ENCODE results near the gene IFNK. TPM values are rescaled to one million over a fixed set of nuclear protein-coding genes. Genes with fewer than 3 reads are reported as not detected.

The IFNK gene
- total and polyA plus RNA-seq, 9 donors, result 0.16 to 0.22 TPM; not detected in 7

DNA sequence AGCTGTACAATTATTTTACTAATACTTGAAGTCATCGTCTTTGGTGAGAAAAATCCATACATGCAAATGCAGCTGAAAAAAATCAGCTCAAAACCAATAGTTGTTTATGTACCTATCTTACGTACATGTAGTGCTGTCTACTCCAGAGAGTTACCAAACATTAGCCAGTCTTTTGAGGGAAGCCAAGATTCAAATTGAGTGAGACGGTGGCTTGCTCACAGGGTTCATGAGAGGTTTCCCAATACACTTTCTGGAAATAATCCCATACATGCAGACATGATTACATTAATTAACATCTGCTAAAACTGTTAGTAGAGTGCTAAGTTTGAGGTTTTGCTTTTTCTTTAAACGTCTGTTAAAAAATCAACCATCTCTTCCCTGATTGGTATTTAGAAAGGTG is 46.9 kb downstream of the IFNK start:
- peaks cover 10% of the 10 kb centered on the region for H3K4me1 ChIP-seq (ENCODE audit: control insufficient read depth, insufficient read depth, low read length)
- WGBS (ENCODE audit: insufficient coverage), result no CpG with 5 or more reads among the region's 4 CpGs
- H3K27me3 ChIP-seq (ENCODE audit: control insufficient read depth, insufficient read depth, low read length), result peaks cover 2% of the 10 kb centered on the region
- no peak overlapping the region for H3K4me3 ChIP-seq (ENCODE audit: low read length)
- no peak for DNase-seq
- H3K36me3 ChIP-seq (ENCODE audit: control insufficient read depth, insufficient read depth, low read length), result no peaks in the 10 kb centered on the region
- no peak overlapping the region for H3K27ac ChIP-seq (ENCODE audit: low read length)
- H3K9me3 ChIP-seq (replicated peaks; ENCODE audit: control insufficient read depth, low read depth, low read length), result no peaks in the 10 kb centered on the region

DNA sequence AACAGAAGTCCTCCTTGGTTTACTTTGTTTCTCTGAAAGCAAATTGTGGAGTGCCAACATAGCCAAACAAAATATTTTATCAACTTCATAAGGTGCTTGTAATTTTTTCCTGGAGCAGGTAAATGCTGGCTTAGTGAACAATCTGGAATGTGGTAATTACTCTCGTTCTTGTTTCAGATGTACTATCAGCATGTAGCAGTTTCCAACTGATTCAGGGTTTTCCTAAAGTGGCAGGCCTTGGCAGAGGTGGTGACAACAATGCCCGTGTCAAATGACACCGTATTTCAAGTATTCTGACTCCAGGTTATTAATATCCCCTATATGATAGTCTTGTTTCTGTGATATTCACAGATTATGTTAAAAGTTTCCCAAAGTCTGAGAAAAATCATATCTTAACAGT is 48.0 kb downstream of the IFNK start:
- no peaks in the 10 kb centered on the region for H3K36me3 ChIP-seq (ENCODE audit: control insufficient read depth, insufficient read depth, low read length)
- H3K4me3 ChIP-seq (ENCODE audit: low read length), result peak overlapping the region; percentile 66
- H3K27ac ChIP-seq (ENCODE audit: low read length), result peak overlapping the region; percentile 99
- H3K4me1 ChIP-seq (ENCODE audit: control insufficient read depth, insufficient read depth, low read length), result peaks cover 10% of the 10 kb centered on the region
- no peak for DNase-seq
- 40% methylated on average over 1 of the region's 3 CpGs for WGBS (ENCODE audit: insufficient coverage)
- no peaks in the 10 kb centered on the region for H3K9me3 ChIP-seq (replicated peaks; ENCODE audit: control insufficient read depth, low read depth, low read length)
- peaks cover 3% of the 10 kb centered on the region for H3K27me3 ChIP-seq (ENCODE audit: control insufficient read depth, insufficient read depth, low read length)

DNA sequence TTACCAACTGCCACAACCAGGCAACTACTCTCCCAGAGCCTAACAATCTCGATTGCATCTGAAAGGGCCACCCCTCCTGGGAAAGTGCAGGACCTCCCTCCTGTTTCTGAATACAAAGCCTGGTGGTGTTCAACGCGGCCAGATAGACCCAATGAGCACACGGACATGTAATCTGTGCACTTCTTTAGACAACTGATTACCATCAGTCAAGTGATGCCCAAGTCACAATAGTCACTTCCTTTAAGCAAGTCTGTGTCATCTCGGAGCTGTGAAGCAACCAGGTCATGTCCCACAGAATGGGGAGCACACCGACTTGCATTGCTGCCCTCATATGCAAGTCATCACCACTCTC is 48.5 kb downstream of the IFNK start:
- peak; percentile 71 for DNase-seq
- H3K4me1 ChIP-seq (ENCODE audit: control insufficient read depth, insufficient read depth, low read length), result peaks cover 10% of the 10 kb centered on the region
- WGBS (ENCODE audit: insufficient coverage), result 0% methylated on average over 6 of the region's 6 CpGs

DNA sequence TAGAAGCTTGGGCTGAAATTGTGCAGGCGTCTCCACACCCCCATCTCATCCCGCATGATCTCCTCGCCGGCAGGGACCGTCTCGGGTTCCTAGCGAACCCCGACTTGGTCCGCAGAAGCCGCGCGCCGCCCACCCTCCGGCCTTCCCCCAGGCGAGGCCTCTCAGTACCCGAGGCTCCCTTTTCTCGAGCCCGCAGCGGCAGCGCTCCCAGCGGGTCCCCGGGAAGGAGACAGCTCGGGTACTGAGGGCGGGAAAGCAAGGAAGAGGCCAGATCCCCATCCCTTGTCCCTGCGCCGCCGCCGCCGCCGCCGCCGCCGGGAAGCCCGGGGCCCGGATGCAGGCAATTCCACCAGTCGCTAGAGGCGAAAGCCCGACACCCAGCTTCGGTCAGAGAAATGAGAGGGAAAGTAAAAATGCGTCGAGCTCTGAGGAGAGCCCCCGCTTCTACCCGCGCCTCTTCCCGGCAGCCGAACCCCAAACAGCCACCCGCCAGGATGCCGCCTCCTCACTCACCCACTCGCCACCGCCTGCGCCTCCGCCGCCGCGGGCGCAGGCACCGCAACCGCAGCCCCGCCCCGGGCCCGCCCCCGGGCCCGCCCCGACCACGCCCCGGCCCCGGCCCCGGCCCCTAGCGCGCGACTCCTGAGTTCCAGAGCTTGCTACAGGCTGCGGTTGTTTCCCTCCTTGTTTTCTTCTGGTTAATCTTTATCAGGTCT is 49.0 kb downstream of the IFNK start, which contains the start of gene C9orf72:
Gene C9orf72 (minus strand): TSS at position 564 of the 716 bp plus-strand sequence. CDS start 6,361 bp downstream, outside the sequence.
- Histone ChIP-seq H3K27me3 (ENCODE audit: control insufficient read depth, insufficient read depth, low read length) (peaks cover 3% of the 10 kb centered on the region), H3K4me3 (ENCODE audit: low read length) (peak within 1 kb of the TSS; percentile 66), H3K4me1 (ENCODE audit: control insufficient read depth, insufficient read depth, low read length) (peaks cover 10% of the 10 kb centered on the region), H3K36me3 (ENCODE audit: control insufficient read depth, insufficient read depth, low read length) (no peaks in the 10 kb centered on the region), H3K9me3 (replicated peaks; ENCODE audit: control insufficient read depth, low read depth, low read length) (peaks cover 1% of the 10 kb centered on the region), H3K27ac (ENCODE audit: low read length) (peak within 1 kb of the TSS; percentile 99)
- WGBS (ENCODE audit: insufficient coverage), result 0% methylated on average over 29 of the region's 72 CpGs
- peak; percentile 81 for DNase-seq

More for the DNA sequence above, 48.5 kb downstream of the IFNK start:
- Histone ChIP-seq H3K4me3 (ENCODE audit: low read length) (peak overlapping the region; percentile 66), H3K27ac (ENCODE audit: low read length) (peak overlapping the region; percentile 99), H3K27me3 (ENCODE audit: control insufficient read depth, insufficient read depth, low read length) (peaks cover 3% of the 10 kb centered on the region), H3K36me3 (ENCODE audit: control insufficient read depth, insufficient read depth, low read length) (no peaks in the 10 kb centered on the region), H3K9me3 (replicated peaks; ENCODE audit: control insufficient read depth, low read depth, low read length) (no peaks in the 10 kb centered on the region)

DNA sequence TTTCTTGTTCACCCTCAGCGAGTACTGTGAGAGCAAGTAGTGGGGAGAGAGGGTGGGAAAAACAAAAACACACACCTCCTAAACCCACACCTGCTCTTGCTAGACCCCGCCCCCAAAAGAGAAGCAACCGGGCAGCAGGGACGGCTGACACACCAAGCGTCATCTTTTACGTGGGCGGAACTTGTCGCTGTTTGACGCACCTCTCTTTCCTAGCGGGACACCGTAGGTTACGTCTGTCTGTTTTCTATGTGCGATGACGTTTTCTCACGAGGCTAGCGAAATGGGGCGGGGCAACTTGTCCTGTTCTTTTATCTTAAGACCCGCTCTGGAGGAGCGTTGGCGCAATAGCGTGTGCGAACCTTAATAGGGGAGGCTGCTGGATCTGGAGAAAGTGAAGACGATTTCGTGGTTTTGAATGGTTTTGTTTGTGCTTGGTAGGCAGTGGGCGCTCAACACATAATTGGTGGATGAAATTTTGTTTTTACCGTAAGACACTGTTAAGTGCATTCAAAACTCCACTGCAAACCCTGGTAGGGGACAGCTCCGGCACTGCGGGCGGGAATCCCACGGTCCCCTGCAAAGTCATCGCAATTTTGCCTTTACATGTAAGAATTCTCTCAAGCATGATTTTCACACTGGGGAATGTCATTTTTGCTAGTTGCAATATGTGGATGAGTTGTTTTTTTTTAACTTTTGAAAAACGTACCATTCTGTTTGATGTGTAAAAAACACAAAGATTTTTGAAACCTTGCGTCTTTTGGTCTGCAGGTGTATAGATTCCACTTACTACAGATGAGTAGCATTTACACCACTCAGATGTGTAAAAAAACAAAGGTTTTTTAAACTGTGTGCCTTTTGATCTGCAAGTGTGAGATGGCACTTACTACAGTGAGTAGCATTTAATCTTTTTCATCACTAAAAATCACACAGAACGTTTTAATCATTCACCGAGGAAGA is 49.8 kb downstream of the IFNK start:
- WGBS (ENCODE audit: insufficient coverage), result 1% methylated on average over 22 of the region's 35 CpGs
- peak overlapping the region; percentile 99 for H3K27ac ChIP-seq (ENCODE audit: low read length)
- H3K27me3 ChIP-seq (ENCODE audit: control insufficient read depth, insufficient read depth, low read length), result peaks cover 3% of the 10 kb centered on the region
- peaks cover 10% of the 10 kb centered on the region for H3K4me1 ChIP-seq (ENCODE audit: control insufficient read depth, insufficient read depth, low read length)
- peak; percentile 99 for DNase-seq
- H3K9me3 ChIP-seq (replicated peaks; ENCODE audit: control insufficient read depth, low read depth, low read length), result peaks cover 2% of the 10 kb centered on the region
- H3K4me3 ChIP-seq (ENCODE audit: low read length), result peak overlapping the region; percentile 66
- no peaks in the 10 kb centered on the region for H3K36me3 ChIP-seq (ENCODE audit: control insufficient read depth, insufficient read depth, low read length)

Other genes with a start within 250 kb of the IFNK start
- 0.13 TPM for gene EQTN, start 227.1 kb upstream of the IFNK start, total RNA-seq
- under 1 TPM in 2 of 8 donors, not detected in 6; 0.15 to 0.30 TPM for gene EQTN, start 227.1 kb upstream of the IFNK start, polyA plus RNA-seq (ENCODE audit: insufficient read depth in 1 of 8, insufficient read length in 8 of 8, low replicate concordance in 1 of 8)
- gene MOB3B, start 5.5 kb downstream of the IFNK start, total RNA-seq, result 1.4 TPM
- 1 to 10 TPM; 1.7 to 4.3 (median 2.6) TPM for gene MOB3B, start 5.5 kb downstream of the IFNK start, polyA plus RNA-seq (ENCODE audit: insufficient read depth in 1 of 8, insufficient read length in 8 of 8, low replicate concordance in 1 of 8)
- 15.2 TPM for gene C9orf72, start 49.2 kb downstream of the IFNK start, total RNA-seq
- gene C9orf72, start 49.2 kb downstream of the IFNK start, polyA plus RNA-seq (ENCODE audit: insufficient read depth in 1 of 8, insufficient read length in 8 of 8, low replicate concordance in 1 of 8), result 10 to 100 TPM; 10.8 to 16.8 (median 13.2) TPM